ENCODE data around the gene KLHL1.

- TF ChIP-seq CTCF (IDR thresholded peaks at IDR 0.05) (no peak), POLR2A (IDR thresholded peaks at IDR 0.05) (no peak)
These were observed 386.6 kb downstream of the KLHL1 start for GRCh38 chr13:69721631-69722030.

Data from uterus (tissue), 2 donors.